NT2/D1 (cell line): ENCODE measurements around the gene PKN3.

Experiments
- DNase-seq: peaks from one replicate; pipeline ENCODE4 v3.0.0-alpha.2; 2011; ENCODE audit warnings: low read depth, low spot score
- H3K27me3 ChIP-seq: 2 replicates; pipeline ENCODE4 v1.6.0; 2011; ENCODE audit warnings: mild to moderate bottlenecking; ENCODE audit not compliant: insufficient read length, insufficient read depth
- H3K36me3 ChIP-seq: 2 replicates; pipeline ENCODE4 v1.6.1; 2011; ENCODE audit warnings: mild to moderate bottlenecking, low read length, mixed read lengths; ENCODE audit not compliant: insufficient read depth, insufficient read length
- H3K4me1 ChIP-seq: 2 replicates; pipeline ENCODE4 v1.5.1; 2011; ENCODE audit not compliant: insufficient read depth, insufficient read length
- H3K4me3 ChIP-seq: 2 replicates; pipeline ENCODE4 v1.5.1; 2011; ENCODE audit warnings: low read depth; ENCODE audit not compliant: insufficient read length
- H3K9ac ChIP-seq: 2 replicates; pipeline ENCODE4 v1.6.0; 2011; ENCODE audit warnings: low read depth; ENCODE audit not compliant: insufficient read length
- H3K9me3 ChIP-seq: 2 replicates; pipeline ENCODE4 v1.5.1; 2011; ENCODE audit warnings: mild to moderate bottlenecking, low read length; ENCODE audit not compliant: insufficient read depth
- SUZ12 ChIP-seq: IDR thresholded peaks from 2 replicates; pipeline ENCODE4 v1.6.1; 2011; ENCODE audit not compliant: insufficient read length, insufficient read depth; ENCODE audit errors: extremely low read depth
- YY1 ChIP-seq: IDR thresholded peaks from 2 replicates; pipeline ENCODE4 v1.6.1; 2011; ENCODE audit not compliant: insufficient read length, insufficient read depth
- ZNF274 ChIP-seq: IDR thresholded peaks from 2 replicates; pipeline ENCODE4 v1.6.1; 2011; ENCODE audit warnings: mild to moderate bottlenecking, low read depth, low read length

The PKN3 gene

DNA sequence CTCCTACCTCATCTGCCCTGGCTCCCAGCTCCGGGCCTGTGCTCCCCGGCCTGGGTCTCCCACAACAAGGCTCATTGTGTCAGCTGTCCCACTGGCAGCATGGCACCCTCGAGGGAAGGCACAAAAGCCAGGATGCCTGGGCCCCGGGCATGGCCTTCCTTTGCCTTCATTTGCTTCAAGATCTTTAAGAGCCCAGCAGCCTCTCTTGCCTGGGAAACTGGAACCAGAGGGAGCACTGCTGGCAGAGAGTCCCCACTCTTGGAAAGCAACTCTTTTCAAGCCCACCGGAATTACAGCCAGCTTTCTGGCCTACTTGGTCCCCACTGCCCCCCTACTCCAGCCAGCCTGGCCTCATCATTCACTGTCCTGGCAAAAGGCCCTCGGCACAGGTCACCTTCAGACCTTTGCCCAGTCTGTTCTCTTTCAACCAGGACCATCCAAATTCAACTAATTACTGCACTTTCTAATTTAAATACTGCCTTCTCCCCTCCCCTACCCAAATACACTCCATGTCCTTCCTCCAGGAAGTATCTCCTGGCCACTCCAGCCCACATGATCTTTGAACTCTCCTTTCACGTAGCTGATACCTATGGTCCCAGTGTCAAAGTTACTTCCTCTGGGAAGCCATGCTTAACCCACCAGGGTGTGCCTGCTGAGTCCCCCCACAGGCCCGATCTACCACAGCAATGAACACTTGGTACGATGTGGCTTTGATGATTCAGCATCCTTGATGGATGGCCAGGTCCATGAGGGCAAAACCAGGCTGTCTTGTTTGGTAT lies 60.6 kb downstream of the PKN3 start:
- no peak overlapping the region for H3K4me3 ChIP-seq
- H3K4me1 ChIP-seq, result peaks cover 11% of the 10 kb centered on the region
- H3K9ac ChIP-seq, result no peak overlapping the region
- H3K27me3 ChIP-seq, result no peaks in the 10 kb centered on the region
- H3K9me3 ChIP-seq, result no peaks in the 10 kb centered on the region
- no peak for TF ChIP-seq YY1
- H3K36me3 ChIP-seq, result peaks cover 8% of the 10 kb centered on the region
- DNase-seq, result no peak

DNA sequence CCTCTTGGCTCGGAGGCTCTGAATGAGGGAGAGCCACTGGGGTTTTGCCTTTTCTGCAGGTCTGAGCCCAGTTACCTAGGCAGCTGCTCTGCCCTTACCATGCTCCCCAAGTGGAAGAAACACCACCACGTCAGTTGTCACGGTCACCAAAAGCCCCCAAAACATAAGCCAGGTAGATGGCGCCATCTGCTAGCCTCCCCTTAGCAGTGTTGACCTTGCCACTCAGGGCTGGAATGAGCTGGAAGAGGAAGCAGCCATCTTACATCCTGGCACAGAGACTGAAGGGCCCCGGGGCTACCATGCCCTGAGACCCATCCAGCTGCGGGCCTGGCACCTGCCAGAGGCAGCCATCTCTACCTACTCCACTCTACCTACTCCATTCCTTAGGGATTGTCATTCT lies 62.1 kb downstream of the PKN3 start:
- no peak overlapping the region for H3K9ac ChIP-seq
- no peaks in the 10 kb centered on the region for H3K9me3 ChIP-seq
- TF ChIP-seq YY1 (no peak), ZNF274 (no peak), SUZ12 (no peak)
- H3K4me3 ChIP-seq, result no peak overlapping the region
- no peak for DNase-seq
- H3K27me3 ChIP-seq, result no peaks in the 10 kb centered on the region
- peaks cover 11% of the 10 kb centered on the region for H3K4me1 ChIP-seq
- peaks cover 16% of the 10 kb centered on the region for H3K36me3 ChIP-seq

GRCh38 chr9:128765499-128765898 lies 63.2 kb downstream of the PKN3 start:
- H3K36me3 ChIP-seq, result peaks cover 19% of the 10 kb centered on the region
- no peak overlapping the region for H3K9ac ChIP-seq
- no peak for DNase-seq
- peaks cover 13% of the 10 kb centered on the region for H3K4me1 ChIP-seq
- no peak overlapping the region for H3K4me3 ChIP-seq
- TF ChIP-seq YY1, result no peak
- TF ChIP-seq SUZ12, result no peak
- H3K27me3 ChIP-seq, result no peaks in the 10 kb centered on the region
- no peaks in the 10 kb centered on the region for H3K9me3 ChIP-seq

GRCh38 chr9:128768606-128769005 lies 66.3 kb downstream of the PKN3 start:
- H3K4me1 ChIP-seq, result peaks cover 9% of the 10 kb centered on the region
- no peak overlapping the region for H3K9ac ChIP-seq
- no peak for DNase-seq
- TF ChIP-seq YY1 (no peak), ZNF274 (no peak), SUZ12 (no peak)
- peaks cover 16% of the 10 kb centered on the region for H3K36me3 ChIP-seq
- no peaks in the 10 kb centered on the region for H3K27me3 ChIP-seq
- H3K4me3 ChIP-seq, result no peak overlapping the region
- H3K9me3 ChIP-seq, result no peaks in the 10 kb centered on the region
